ENCODE data around the gene FGF14.

FGF14 gene

GRCh38 chr13:101930331-101930730 lies 471.5 kb downstream of the FGF14 start:
- no peak for DNase-seq (ENCODE audit: low read depth)

- no peak for DNase-seq (ENCODE audit: low read depth)
Measured at GRCh38 chr13:101925731-101926130, 476.1 kb downstream of the FGF14 start.

- no peak for DNase-seq (ENCODE audit: low read depth)
Measured at GRCh38 chr13:101919541-101920181, 482.2 kb downstream of the FGF14 start.

GRCh38 chr13:101917833-101918661 lies 483.8 kb downstream of the FGF14 start:
- no peak for DNase-seq (ENCODE audit: low read depth)

GRCh38 chr13:101917475-101917810 lies 484.4 kb downstream of the FGF14 start:
- no peak for DNase-seq (ENCODE audit: low read depth)

- no peak for DNase-seq (ENCODE audit: low read depth)
Measured at GRCh38 chr13:101916775-101917474, 484.9 kb downstream of the FGF14 start.

- DNase-seq (ENCODE audit: low read depth): no peak
Measured at GRCh38 chr13:101916108-101916774, 485.6 kb downstream of the FGF14 start.

GRCh38 chr13:101915755-101916107 lies 486.1 kb downstream of the FGF14 start:
- DNase-seq (ENCODE audit: low read depth): no peak

GRCh38 chr13:101915331-101915730 lies 486.5 kb downstream of the FGF14 start:
- DNase-seq (ENCODE audit: low read depth): no peak

- no peak for DNase-seq (ENCODE audit: low read depth)
Measured at GRCh38 chr13:101911752-101912151, 490.1 kb downstream of the FGF14 start.

- DNase-seq (ENCODE audit: low read depth): no peak
Measured at GRCh38 chr13:101903890-101904289, 498.0 kb downstream of the FGF14 start.

GRCh38 chr13:101898676-101899075 lies 503.2 kb downstream of the FGF14 start:
- no peak for DNase-seq (ENCODE audit: low read depth)

GRCh38 chr13:101896541-101896940 lies 505.3 kb downstream of the FGF14 start:
- no peak for DNase-seq (ENCODE audit: low read depth)

- no peak for DNase-seq (ENCODE audit: low read depth)
Measured at GRCh38 chr13:101893021-101893420, 508.8 kb downstream of the FGF14 start.

- DNase-seq (ENCODE audit: low read depth): no peak
Measured at GRCh38 chr13:101892296-101892695, 509.6 kb downstream of the FGF14 start.

GRCh38 chr13:101881593-101881992 lies 520.3 kb downstream of the FGF14 start:
- DNase-seq (ENCODE audit: low read depth): no peak

- DNase-seq (ENCODE audit: low read depth): no peak
Measured at GRCh38 chr13:101880581-101880980, 521.3 kb downstream of the FGF14 start.

GRCh38 chr13:101876951-101877350 lies 524.9 kb downstream of the FGF14 start:
- no peak for DNase-seq (ENCODE audit: low read depth)

- no peak for DNase-seq (ENCODE audit: low read depth)
Measured at GRCh38 chr13:101875717-101876393, 526.0 kb downstream of the FGF14 start.

GRCh38 chr13:101875091-101875490 lies 526.8 kb downstream of the FGF14 start:
- no peak for DNase-seq (ENCODE audit: low read depth)

GRCh38 chr13:101869553-101869952 lies 532.3 kb downstream of the FGF14 start:
- no peak for DNase-seq (ENCODE audit: low read depth)
